ENCODE results near the gene REX1BD. TPM values are rescaled to one million over a fixed set of nuclear protein-coding genes. Genes with fewer than 3 reads are reported as not detected.

Gene REX1BD
- total RNA-seq, 1 experiment from 2014 or later, result 72.3 TPM

DNA sequence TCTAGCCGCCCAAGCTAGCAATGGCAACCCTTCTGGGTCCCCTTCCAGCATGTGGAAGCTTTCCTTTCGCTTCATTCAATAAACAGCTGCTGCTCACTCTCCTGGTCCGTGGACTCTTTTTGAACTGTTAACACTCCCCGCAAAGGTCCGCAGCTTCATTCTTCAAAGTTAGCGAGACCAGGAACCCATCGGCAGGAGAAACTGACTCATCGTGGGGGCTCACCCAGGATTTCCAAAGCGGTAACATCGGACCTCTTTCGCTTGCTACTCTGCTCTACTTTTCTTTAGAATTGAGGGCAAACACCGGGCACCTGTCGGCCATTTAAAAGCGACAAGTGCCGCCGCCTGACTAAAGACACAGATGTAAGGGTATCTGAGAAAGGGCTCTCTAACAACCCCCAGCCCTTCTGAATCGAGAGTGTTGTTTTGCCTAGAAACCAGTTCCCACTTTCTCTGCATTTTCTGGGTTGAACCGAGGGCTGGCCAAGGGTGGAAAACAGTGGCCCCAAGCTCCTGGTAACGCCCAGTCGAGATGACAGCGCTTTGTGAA, 11.2 kb upstream of the REX1BD start:
- H4K8ac ChIP-seq (replicated peaks; ENCODE audit: insufficient read length, low read depth, low read length), result no peak overlapping the region
- H3T11ph ChIP-seq (ENCODE audit: low read length), result no peak overlapping the region
- H3K4me1 ChIP-seq (ENCODE audit: insufficient read depth, low read length), result peaks cover 8% of the 10 kb centered on the region; the same call in 1 of the 2 replicates
- H4K5ac ChIP-seq (ENCODE audit: insufficient read length, low read depth, low read length), result no peak overlapping the region
- H2BK15ac ChIP-seq (ENCODE audit: low read depth, low read length), result no peak overlapping the region
- H2AFZ ChIP-seq (ENCODE audit: low read length), result no peak overlapping the region
- no peak overlapping the region for H2AK5ac ChIP-seq (ENCODE audit: insufficient read length, low read length)
- no peak overlapping the region for H3K23ac ChIP-seq (ENCODE audit: insufficient read length, low read depth, low read length)
- H4K20me1 ChIP-seq (ENCODE audit: control insufficient read depth, insufficient read depth, insufficient read length), result peaks cover 2% of the 10 kb centered on the region
- no peak overlapping the region for H3K9ac ChIP-seq (ENCODE audit: extremely low read depth, insufficient read length, low read length)
- no peak overlapping the region for H3K14ac ChIP-seq (ENCODE audit: insufficient read depth, low read length)
- peaks cover 5% of the 10 kb centered on the region for H3K23me2 ChIP-seq (ENCODE audit: insufficient read length, low read depth, low read length, poor library complexity, severe bottlenecking)
- peaks cover 8% of the 10 kb centered on the region; the same call in 1 of the 2 replicates for H3K79me2 ChIP-seq (ENCODE audit: insufficient read depth, low read length)
- peaks cover 8 to 11% of the 10 kb centered on the region in 2 experiments for H3K4me1 Mint-ChIP-seq
- H3K18ac ChIP-seq (ENCODE audit: insufficient read length, low read depth, low read length), result no peak overlapping the region
- no peak overlapping the region for H3K56ac ChIP-seq (ENCODE audit: insufficient read length, low read depth, low read length)
- no peak overlapping the region for H3K4ac ChIP-seq (ENCODE audit: low read depth, low read length)
- no CpG with 5 or more reads among the region's 21 CpGs for WGBS (ENCODE audit: extremely low coverage, insufficient read length, low lambda C conversion rate)
- no peaks in the 10 kb centered on the region for H3K27me3 ChIP-seq (ENCODE audit: insufficient read depth, low read length)
- H2BK12ac ChIP-seq (ENCODE audit: insufficient read length, low read depth, low read length), result no peak overlapping the region
- peaks cover 7% of the 10 kb centered on the region for H3K79me1 ChIP-seq (ENCODE audit: insufficient read depth, low read depth, low read length, poor library complexity, severe bottlenecking)
- no peaks in the 10 kb centered on the region for H3K9me3 Mint-ChIP-seq
- peaks cover 2% of the 10 kb centered on the region for H3K27me3 Mint-ChIP-seq (ENCODE audit: low read depth)
- DNase-seq, result no peak
- no peak overlapping the region for H3K4me2 ChIP-seq (ENCODE audit: insufficient read depth, insufficient read length, low read length)
- no peak overlapping the region for H3K27ac ChIP-seq (ENCODE audit: insufficient read length, low read depth, low read length)
- no peak overlapping the region for H4K91ac ChIP-seq (ENCODE audit: insufficient read length, low read depth, low read length)
- no peak overlapping the region for H2BK20ac ChIP-seq (ENCODE audit: low read depth, low read length, poor library complexity, severe bottlenecking)
- H3K27ac Mint-ChIP-seq, result peak overlapping the region in 2 of 3 experiments; percentile 51 to 91; a peak in 3 of 7 replicates
- no peak overlapping the region for H2BK5ac ChIP-seq (ENCODE audit: insufficient read length, low read length)
- H3K9me3 ChIP-seq (ENCODE audit: control insufficient read depth, low read depth, low read length), result no peaks in the 10 kb centered on the region
- no peak overlapping the region for H3K4me3 Mint-ChIP-seq
- H3K36me3 Mint-ChIP-seq (ENCODE audit: insufficient read depth in 1 of 3, low read depth in 3 of 3), result peaks cover 31 to 57% (median 38%) of the 10 kb centered on the region in 3 experiments
- no peak overlapping the region for H2BK120ac ChIP-seq (ENCODE audit: low read depth, low read length, poor library complexity, severe bottlenecking)
- TF ChIP-seq, protein P1, sequence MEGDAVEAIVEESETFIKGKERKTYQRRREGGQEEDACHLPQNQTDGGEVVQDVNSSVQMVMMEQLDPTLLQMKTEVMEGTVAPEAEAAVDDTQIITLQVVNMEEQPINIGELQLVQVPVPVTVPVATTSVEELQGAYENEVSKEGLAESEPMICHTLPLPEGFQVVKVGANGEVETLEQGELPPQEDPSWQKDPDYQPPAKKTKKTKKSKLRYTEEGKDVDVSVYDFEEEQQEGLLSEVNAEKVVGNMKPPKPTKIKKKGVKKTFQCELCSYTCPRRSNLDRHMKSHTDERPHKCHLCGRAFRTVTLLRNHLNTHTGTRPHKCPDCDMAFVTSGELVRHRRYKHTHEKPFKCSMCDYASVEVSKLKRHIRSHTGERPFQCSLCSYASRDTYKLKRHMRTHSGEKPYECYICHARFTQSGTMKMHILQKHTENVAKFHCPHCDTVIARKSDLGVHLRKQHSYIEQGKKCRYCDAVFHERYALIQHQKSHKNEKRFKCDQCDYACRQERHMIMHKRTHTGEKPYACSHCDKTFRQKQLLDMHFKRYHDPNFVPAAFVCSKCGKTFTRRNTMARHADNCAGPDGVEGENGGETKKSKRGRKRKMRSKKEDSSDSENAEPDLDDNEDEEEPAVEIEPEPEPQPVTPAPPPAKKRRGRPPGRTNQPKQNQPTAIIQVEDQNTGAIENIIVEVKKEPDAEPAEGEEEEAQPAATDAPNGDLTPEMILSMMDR (conservative IDR thresholded peaks at IDR 0.05), result no peak

Data from H9 (cell line).